Measurements from ENCODE around the gene GDAP1L1. TPM values are rescaled to one million over a fixed set of nuclear protein-coding genes. Genes with fewer than 3 reads are reported as not detected.
A peak's percentile ranks its signal among the peaks of the same experiment; 100 is the strongest.

GDAP1L1 gene
- total and polyA plus RNA-seq, 4 donors = not detected

- Histone ChIP-seq H3K4me1 (ENCODE audit: control insufficient read depth in 1 of 2, insufficient read depth in 2 of 2, low read length in 2 of 2) (no peaks in the 10 kb centered on the region), H3K27me3 (ENCODE audit: control insufficient read depth in 1 of 2, insufficient read depth in 2 of 2, low read length in 1 of 2) (no peaks in the 10 kb centered on the region), H3K9me3 (ENCODE audit: control insufficient read depth, low read length) (no peaks in the 10 kb centered on the region), H3K27ac (ENCODE audit: low read depth in 1 of 2, low read length in 2 of 2) (no peak overlapping the region), H3K36me3 (ENCODE audit: control insufficient read depth in 1 of 2, insufficient read depth in 2 of 2, low read length in 1 of 2) (no peaks in the 10 kb centered on the region), H3K4me3 (ENCODE audit: low read length in 2 of 2) (no peak overlapping the region)
- peak in 1 of 2 donors; percentile 53 for DNase-seq
- ATAC-seq (ENCODE audit: low FRiP score) = no peak
- WGBS, 2 donors = 86 to 88% methylated on average over 8 of the region's 8 CpGs
- intact Hi-C loops (cut with DNase I) = no loop called here
These were observed 7.0 kb downstream of the GDAP1L1 start for GRCh38 chr20:44254073-44254472.

GRCh38 chr20:44255942-44256341 is 8.8 kb downstream of the GDAP1L1 start:
- Histone ChIP-seq H3K27me3 (ENCODE audit: control insufficient read depth in 1 of 2, insufficient read depth in 2 of 2, low read length in 1 of 2) (no peaks in the 10 kb centered on the region), H3K36me3 (ENCODE audit: control insufficient read depth in 1 of 2, insufficient read depth in 2 of 2, low read length in 1 of 2) (no peaks in the 10 kb centered on the region), H3K4me3 (ENCODE audit: low read length in 2 of 2) (no peak overlapping the region), H3K9me3 (ENCODE audit: control insufficient read depth, low read length) (no peaks in the 10 kb centered on the region), H3K27ac (ENCODE audit: low read depth in 1 of 2, low read length in 2 of 2) (no peak overlapping the region), H3K4me1 (ENCODE audit: control insufficient read depth in 1 of 2, insufficient read depth in 2 of 2, low read length in 2 of 2) (no peaks in the 10 kb centered on the region)
- intact Hi-C loops (cut with DNase I) = no loop called here
- 92 to 97% methylated on average over 1 of the region's 1 CpG for WGBS, 2 donors
- DNase-seq = no peak
- no peak for ATAC-seq (ENCODE audit: low FRiP score)

GRCh38 chr20:44256961-44257360 is 9.9 kb downstream of the GDAP1L1 start:
- no peak overlapping the region for H3K4me3 ChIP-seq (ENCODE audit: low read length in 2 of 2)
- no peak overlapping the region for H3K27ac ChIP-seq (ENCODE audit: low read depth in 1 of 2, low read length in 2 of 2)
- ATAC-seq (ENCODE audit: low FRiP score) = no peak
- no peaks in the 10 kb centered on the region for H3K9me3 ChIP-seq (ENCODE audit: control insufficient read depth, low read length)
- H3K4me1 ChIP-seq (ENCODE audit: control insufficient read depth in 1 of 2, insufficient read depth in 2 of 2, low read length in 2 of 2) = no peaks in the 10 kb centered on the region
- DNase-seq = no peak
- no peaks in the 10 kb centered on the region for H3K36me3 ChIP-seq (ENCODE audit: control insufficient read depth in 1 of 2, insufficient read depth in 2 of 2, low read length in 1 of 2)
- 90 to 92% methylated on average over 21 of the region's 21 CpGs for WGBS, 2 donors
- no peaks in the 10 kb centered on the region for H3K27me3 ChIP-seq (ENCODE audit: control insufficient read depth in 1 of 2, insufficient read depth in 2 of 2, low read length in 1 of 2)
- intact Hi-C loops (cut with DNase I) = no loop called here

DNA sequence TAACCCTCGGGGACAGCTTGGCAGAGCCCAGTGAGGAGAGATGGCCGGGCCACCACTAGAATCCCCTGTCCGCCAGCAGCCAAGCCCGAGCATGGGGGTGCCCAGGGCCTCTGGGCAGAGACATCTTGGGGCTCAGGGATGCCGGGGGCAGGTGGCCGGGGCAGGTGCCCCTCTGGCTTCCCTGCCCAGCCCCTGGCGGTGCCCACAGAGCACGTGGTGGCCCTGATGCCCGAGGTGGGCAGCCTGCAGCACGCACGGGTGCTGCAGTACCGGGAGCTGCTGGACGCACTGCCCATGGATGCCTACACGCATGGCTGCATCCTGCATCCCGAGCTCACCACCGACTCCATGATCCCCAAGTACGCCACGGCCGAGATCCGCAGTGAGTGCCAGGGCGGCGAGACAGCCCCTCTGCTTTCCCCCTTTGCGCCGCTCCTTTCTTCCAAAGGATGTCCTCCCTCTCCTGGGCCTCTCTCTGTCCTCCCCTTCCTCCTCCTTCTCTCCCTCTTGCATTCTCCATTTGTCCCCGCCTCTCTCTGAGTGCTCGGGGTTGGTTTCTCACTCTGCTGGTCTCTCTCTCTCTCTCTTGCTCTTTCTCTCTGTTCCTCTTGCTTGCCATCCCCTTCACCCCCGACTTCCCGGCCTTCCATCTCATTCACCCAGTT is 11.2 kb downstream of the GDAP1L1 start:
- 87% methylated on average over 27 to 28 of the region's 28 CpGs for WGBS, 2 donors
- H3K36me3 ChIP-seq (ENCODE audit: control insufficient read depth in 1 of 2, insufficient read depth in 2 of 2, low read length in 1 of 2) = no peaks in the 10 kb centered on the region
- H3K4me1 ChIP-seq (ENCODE audit: control insufficient read depth in 1 of 2, insufficient read depth in 2 of 2, low read length in 2 of 2) = no peaks in the 10 kb centered on the region
- H3K27ac ChIP-seq (ENCODE audit: low read depth in 1 of 2, low read length in 2 of 2) = no peak overlapping the region
- H3K4me3 ChIP-seq (ENCODE audit: low read length in 2 of 2) = no peak overlapping the region
- no peaks in the 10 kb centered on the region for H3K27me3 ChIP-seq (ENCODE audit: control insufficient read depth in 1 of 2, insufficient read depth in 2 of 2, low read length in 1 of 2)
- ATAC-seq (ENCODE audit: low FRiP score) (no peak), DNase-seq (no peak)
- no peaks in the 10 kb centered on the region for H3K9me3 ChIP-seq (ENCODE audit: control insufficient read depth, low read length)
- intact Hi-C loops (cut with DNase I) = no loop called here

DNA sequence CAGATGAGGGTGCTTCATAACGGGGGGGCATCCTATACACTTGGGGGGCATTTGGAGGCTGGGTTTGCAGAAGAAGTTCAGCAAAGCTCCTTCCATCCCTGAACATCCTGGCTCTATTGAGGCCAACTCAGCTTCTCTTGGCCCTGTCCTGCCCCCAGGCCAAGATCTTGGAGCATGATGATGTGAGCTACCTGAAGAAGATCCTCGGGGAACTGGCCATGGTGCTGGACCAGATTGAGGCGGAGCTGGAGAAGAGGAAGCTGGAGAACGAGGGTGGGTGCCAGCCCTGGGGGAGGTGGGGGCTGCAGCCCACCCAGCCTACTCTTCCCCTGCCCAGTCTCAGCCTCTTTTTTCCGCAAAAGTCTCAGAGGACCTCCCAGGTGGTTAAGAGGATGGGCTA is 17.2 kb downstream of the GDAP1L1 start:
- Histone ChIP-seq H3K9me3 (ENCODE audit: control insufficient read depth, low read length) (peaks cover 2% of the 10 kb centered on the region), H3K36me3 (ENCODE audit: control insufficient read depth in 1 of 2, insufficient read depth in 2 of 2, low read length in 1 of 2) (no peaks in the 10 kb centered on the region), H3K27me3 (ENCODE audit: control insufficient read depth in 1 of 2, insufficient read depth in 2 of 2, low read length in 1 of 2) (no peaks in the 10 kb centered on the region), H3K27ac (ENCODE audit: low read depth in 1 of 2, low read length in 2 of 2) (no peak overlapping the region), H3K4me1 (ENCODE audit: control insufficient read depth in 1 of 2, insufficient read depth in 2 of 2, low read length in 2 of 2) (no peaks in the 10 kb centered on the region), H3K4me3 (ENCODE audit: low read length in 2 of 2) (no peak overlapping the region)
- WGBS, 2 donors = 58 to 70% methylated on average over 5 of the region's 5 CpGs
- intact Hi-C loops (cut with DNase I) = no loop called here
- ATAC-seq (ENCODE audit: low FRiP score) = no peak
- DNase-seq = no peak

DNA sequence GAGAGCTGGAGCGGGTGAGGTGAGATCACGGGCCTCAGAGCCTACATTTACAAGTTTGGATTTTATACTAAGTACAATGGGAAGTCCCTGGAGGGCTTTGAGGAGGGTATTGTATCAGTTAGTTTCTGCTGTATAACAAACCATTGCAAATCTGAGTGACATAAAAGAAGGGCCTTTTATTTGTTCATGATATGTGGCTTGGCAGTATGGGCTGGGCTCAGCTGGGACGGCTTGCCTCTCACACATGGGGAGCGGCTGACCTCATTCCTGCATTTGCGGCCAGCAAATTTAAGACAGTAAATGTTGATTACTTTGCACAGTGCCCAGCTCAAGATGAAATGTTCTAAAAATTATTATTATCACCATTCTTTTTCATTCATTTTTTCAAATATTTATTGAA is 21.7 kb downstream of the GDAP1L1 start:
- no peaks in the 10 kb centered on the region for H3K4me1 ChIP-seq (ENCODE audit: control insufficient read depth in 1 of 2, insufficient read depth in 2 of 2, low read length in 2 of 2)
- no peak overlapping the region for H3K4me3 ChIP-seq (ENCODE audit: low read length in 2 of 2)
- intact Hi-C loops (cut with DNase I) = no loop called here
- 89 to 93% methylated on average over 5 of the region's 5 CpGs for WGBS, 2 donors
- H3K27ac ChIP-seq (ENCODE audit: low read depth in 1 of 2, low read length in 2 of 2) = no peak overlapping the region
- H3K9me3 ChIP-seq (ENCODE audit: control insufficient read depth, low read length) = peaks cover 4% of the 10 kb centered on the region
- H3K36me3 ChIP-seq (ENCODE audit: control insufficient read depth in 1 of 2, insufficient read depth in 2 of 2, low read length in 1 of 2) = no peaks in the 10 kb centered on the region
- H3K27me3 ChIP-seq (ENCODE audit: control insufficient read depth in 1 of 2, insufficient read depth in 2 of 2, low read length in 1 of 2) = no peaks in the 10 kb centered on the region
- ATAC-seq (ENCODE audit: low FRiP score) (no peak), DNase-seq (no peak)

- intact Hi-C loops (cut with DNase I) = no loop called here
- H3K27ac ChIP-seq (ENCODE audit: low read depth in 1 of 2, low read length in 2 of 2) = no peak overlapping the region
- H3K27me3 ChIP-seq (ENCODE audit: control insufficient read depth in 1 of 2, insufficient read depth in 2 of 2, low read length in 1 of 2) = no peaks in the 10 kb centered on the region
- 61 to 63% methylated on average over 14 of the region's 14 CpGs for WGBS, 2 donors
- H3K9me3 ChIP-seq (ENCODE audit: control insufficient read depth, low read length) = peaks cover 4% of the 10 kb centered on the region
- no peaks in the 10 kb centered on the region for H3K36me3 ChIP-seq (ENCODE audit: control insufficient read depth in 1 of 2, insufficient read depth in 2 of 2, low read length in 1 of 2)
- H3K4me1 ChIP-seq (ENCODE audit: control insufficient read depth in 1 of 2, insufficient read depth in 2 of 2, low read length in 2 of 2) = no peaks in the 10 kb centered on the region
- DNase-seq (peak in 1 of 2 donors; percentile 24), ATAC-seq (ENCODE audit: low FRiP score) (no peak)
- H3K4me3 ChIP-seq (ENCODE audit: low read length in 2 of 2) = no peak overlapping the region
These were observed 25.0 kb downstream of the GDAP1L1 start for GRCh38 chr20:44271915-44272663.

DNA sequence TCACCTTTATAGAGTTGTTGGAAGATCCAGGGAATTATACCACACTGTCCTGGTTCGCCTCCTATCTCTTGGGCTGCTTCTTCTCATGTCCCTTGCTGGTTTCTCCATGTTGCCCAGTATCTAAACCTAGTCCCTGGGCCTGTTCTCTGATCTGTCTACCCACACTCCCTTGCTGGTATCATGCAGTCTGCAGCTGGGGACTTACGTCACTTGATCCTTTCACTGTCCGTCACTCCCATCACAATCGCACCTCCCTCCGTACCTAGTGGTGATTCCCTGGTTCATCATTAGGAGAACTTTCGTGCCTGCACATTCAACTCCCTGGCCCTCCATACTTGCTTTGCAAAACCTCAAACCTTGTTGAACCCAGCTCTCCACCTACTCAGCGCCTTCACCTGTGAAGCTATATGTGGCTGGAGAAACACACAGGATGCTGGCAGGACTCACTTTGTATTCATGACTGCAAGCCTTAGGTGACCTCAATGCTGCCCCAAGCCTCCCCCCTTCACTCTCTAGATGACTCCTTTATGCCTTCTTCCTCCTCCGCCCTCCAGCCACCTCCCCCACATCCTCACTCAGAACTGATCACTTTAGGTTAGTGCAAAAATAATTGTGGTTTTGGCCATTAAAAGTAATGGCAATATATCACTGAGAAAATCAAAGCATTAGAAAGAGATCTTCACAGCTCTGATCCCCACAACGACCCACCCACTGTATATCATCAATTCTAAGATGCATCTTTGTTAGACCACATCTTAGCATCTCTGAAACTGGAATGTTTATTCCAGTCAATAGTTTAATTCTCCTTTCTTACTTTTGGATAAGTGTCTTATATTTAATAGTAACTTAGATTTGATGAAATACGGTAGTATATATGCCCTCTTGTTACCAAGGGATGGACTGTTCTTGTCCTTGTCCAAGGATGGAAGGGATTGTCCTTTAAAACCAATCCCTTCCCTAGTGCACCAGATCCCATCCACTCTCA is 26.4 kb downstream of the GDAP1L1 start:
- WGBS, 2 donors = 93% methylated on average over 10 of the region's 10 CpGs
- Histone ChIP-seq H3K4me1 (ENCODE audit: control insufficient read depth in 1 of 2, insufficient read depth in 2 of 2, low read length in 2 of 2) (no peaks in the 10 kb centered on the region), H3K9me3 (ENCODE audit: control insufficient read depth, low read length) (peaks cover 4% of the 10 kb centered on the region), H3K4me3 (ENCODE audit: low read length in 2 of 2) (no peak overlapping the region), H3K27ac (ENCODE audit: low read depth in 1 of 2, low read length in 2 of 2) (no peak overlapping the region), H3K36me3 (ENCODE audit: control insufficient read depth in 1 of 2, insufficient read depth in 2 of 2, low read length in 1 of 2) (no peaks in the 10 kb centered on the region), H3K27me3 (ENCODE audit: control insufficient read depth in 1 of 2, insufficient read depth in 2 of 2, low read length in 1 of 2) (no peaks in the 10 kb centered on the region)
- no peak for ATAC-seq (ENCODE audit: low FRiP score)
- peak in 1 of 2 donors; percentile 21 for DNase-seq
- intact Hi-C loops (cut with DNase I) = no loop called here
